Fibroblast of lung (primary cell): ENCODE results near the gene TGFBR3. TPM values are rescaled to one million over a fixed set of nuclear protein-coding genes. Genes with fewer than 3 reads are reported as not detected.

Experiments
- DNase-seq, 2 donors: peaks; one replicate each; pipeline versions ENCODE4 v3.0.0 to v3.0.0-alpha.2; 2010; ENCODE audit warnings: low read depth in 2 of 2
- H2AFZ ChIP-seq: 2 replicates; pipeline ENCODE4 v1.5.1; 2012; ENCODE audit warnings: low read length, control low read depth, inconsistent platforms
- H3K27ac ChIP-seq: 2 replicates; pipeline ENCODE4 v1.5.1; 2011; ENCODE audit warnings: low read length, control low read depth; ENCODE audit not compliant: insufficient read depth
- H3K27me3 ChIP-seq: 2 replicates; pipeline ENCODE4 v1.5.1; 2011; ENCODE audit warnings: mild to moderate bottlenecking, low read length; ENCODE audit not compliant: control insufficient read depth, insufficient read depth
- H3K36me3 ChIP-seq: 2 replicates; pipeline ENCODE4 v1.5.1; 2011; ENCODE audit warnings: low read length; ENCODE audit not compliant: control insufficient read depth, insufficient read depth
- H3K4me1 ChIP-seq: 2 replicates; pipeline ENCODE4 v1.5.1; 2011; ENCODE audit warnings: low read length; ENCODE audit not compliant: control insufficient read depth, insufficient read depth; ENCODE audit errors: extremely low read depth
- H3K4me2 ChIP-seq: 2 replicates; pipeline ENCODE4 v1.5.1; 2011; ENCODE audit warnings: low read length, control low read depth; ENCODE audit not compliant: insufficient read depth; ENCODE audit errors: extremely low read depth
- H3K4me3 ChIP-seq, 4 experiments: fragments of 200-600 bp in 1 of 4; sonication (generic) in 1 of 4; replicated peaks in 1 of 4; 2 replicates each; pipeline ENCODE4 v1.5.1; 2011 to 2016; ENCODE audit warnings: low read length in 4 of 4, low read depth in 3 of 4, mild to moderate bottlenecking in 3 of 4, control low read depth in 2 of 4, inconsistent platforms in 1 of 4, mixed read lengths in 1 of 4; ENCODE audit not compliant: insufficient read depth in 1 of 4; ENCODE audit errors: control extremely low read depth in 1 of 4
- H3K79me2 ChIP-seq: 2 replicates; pipeline ENCODE4 v1.5.1; 2012; ENCODE audit warnings: mild to moderate bottlenecking, low read length, inconsistent platforms; ENCODE audit not compliant: control insufficient read depth, insufficient read depth
- H3K9ac ChIP-seq: 2 replicates; pipeline ENCODE4 v1.5.1; 2011; ENCODE audit warnings: mild to moderate bottlenecking, low read length, control low read depth; ENCODE audit not compliant: insufficient read depth
- H3K9me3 ChIP-seq: 2 replicates; pipeline ENCODE4 v1.5.1; 2012; ENCODE audit warnings: low read depth, low read length; ENCODE audit not compliant: control insufficient read depth, insufficient read depth
- H4K20me1 ChIP-seq: 2 replicates; pipeline ENCODE4 v1.5.1; 2011; ENCODE audit warnings: low read length; ENCODE audit not compliant: control insufficient read depth, insufficient read depth; ENCODE audit errors: extremely low read depth
- EZH2 ChIP-seq: IDR thresholded peaks from 2 replicates; pipeline ENCODE4 v1.5.1; 2012; ENCODE audit warnings: low read length, control low read depth, mild to moderate bottlenecking; ENCODE audit errors: missing control alignments
- polyA plus RNA-seq, 2 donors: library from polyadenylated mRNA; depleted of rRNA in 1 of 2; stranded (reverse) in 1 of 2; unstranded in 1 of 2; fragments of >200 nt; gene quantifications; 2 replicates each; pipeline ENCODE4 v1.2.1, GENCODE V29; 2011 to 2012; ENCODE audit warnings: missing spikeins in 1 of 2
- total RNA-seq: library from RNA; depleted of rRNA; stranded (reverse); fragments of >200 nt; gene quantifications from 2 replicates; pipeline ENCODE4 v1.2.1, GENCODE V29; 2014
- TF ChIP-seq, protein P1 (sequence below), 2 donors: IDR thresholded peaks in 1 of 2; conservative IDR thresholded peaks in 1 of 2; 1 replicate in 1 of 2; 2 replicates in 1 of 2; pipeline ENCODE4 v1.5.1; 2011 to 2012; ENCODE audit warnings: low read length in 2 of 2, control low read depth in 1 of 2, inconsistent platforms in 1 of 2, low read depth in 1 of 2, mild to moderate bottlenecking in 1 of 2

The TGFBR3 gene
- total and polyA plus RNA-seq, 2 donors (not counting 1 experiment from before 2014, with no cell fraction given), result 68.3 to 98.1 TPM

DNA sequence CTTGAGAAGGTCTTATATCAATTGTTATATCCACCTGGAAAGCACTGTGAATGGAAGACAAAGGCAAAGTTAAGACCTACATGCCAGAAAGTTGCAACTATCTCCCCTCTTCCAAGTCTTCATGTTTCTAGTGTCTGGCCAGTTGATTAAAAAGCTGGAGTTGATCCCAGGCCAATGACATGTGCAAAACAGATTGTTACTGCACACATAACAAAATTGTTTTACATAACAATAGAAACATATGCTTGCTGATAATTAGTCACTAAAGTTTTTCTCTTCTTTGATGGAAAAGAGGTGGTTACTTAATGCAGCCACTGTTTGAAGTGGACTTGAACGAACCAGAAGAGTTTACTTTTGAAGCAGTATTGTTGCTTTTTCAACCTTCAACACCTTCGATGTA, 158.2 kb downstream of the TGFBR3 start:
- H3K4me2 ChIP-seq, result no peak overlapping the region
- H3K36me3 ChIP-seq, result peaks cover 2% of the 10 kb centered on the region
- DNase-seq, result peak in 1 of 2 donors; percentile 39
- no peak overlapping the region for H2AFZ ChIP-seq
- H3K9me3 ChIP-seq, result no peaks in the 10 kb centered on the region
- no peaks in the 10 kb centered on the region for H3K79me2 ChIP-seq
- no peaks in the 10 kb centered on the region for H4K20me1 ChIP-seq
- peaks cover 25% of the 10 kb centered on the region for H3K4me1 ChIP-seq
- TF ChIP-seq, protein P1, sequence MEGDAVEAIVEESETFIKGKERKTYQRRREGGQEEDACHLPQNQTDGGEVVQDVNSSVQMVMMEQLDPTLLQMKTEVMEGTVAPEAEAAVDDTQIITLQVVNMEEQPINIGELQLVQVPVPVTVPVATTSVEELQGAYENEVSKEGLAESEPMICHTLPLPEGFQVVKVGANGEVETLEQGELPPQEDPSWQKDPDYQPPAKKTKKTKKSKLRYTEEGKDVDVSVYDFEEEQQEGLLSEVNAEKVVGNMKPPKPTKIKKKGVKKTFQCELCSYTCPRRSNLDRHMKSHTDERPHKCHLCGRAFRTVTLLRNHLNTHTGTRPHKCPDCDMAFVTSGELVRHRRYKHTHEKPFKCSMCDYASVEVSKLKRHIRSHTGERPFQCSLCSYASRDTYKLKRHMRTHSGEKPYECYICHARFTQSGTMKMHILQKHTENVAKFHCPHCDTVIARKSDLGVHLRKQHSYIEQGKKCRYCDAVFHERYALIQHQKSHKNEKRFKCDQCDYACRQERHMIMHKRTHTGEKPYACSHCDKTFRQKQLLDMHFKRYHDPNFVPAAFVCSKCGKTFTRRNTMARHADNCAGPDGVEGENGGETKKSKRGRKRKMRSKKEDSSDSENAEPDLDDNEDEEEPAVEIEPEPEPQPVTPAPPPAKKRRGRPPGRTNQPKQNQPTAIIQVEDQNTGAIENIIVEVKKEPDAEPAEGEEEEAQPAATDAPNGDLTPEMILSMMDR (conservative IDR thresholded peaks at IDR 0.05 in 1 of 2, IDR thresholded peaks at IDR 0.05 in 1 of 2; ENCODE audit: low read depth in 1 of 2, low read length in 2 of 2), result no peak
- TF ChIP-seq EZH2, result no peak
- H3K4me3 ChIP-seq, result no peak overlapping the region
- H3K27ac ChIP-seq, result no peak overlapping the region
- no peaks in the 10 kb centered on the region for H3K27me3 ChIP-seq
- no peak overlapping the region for H3K9ac ChIP-seq

DNA sequence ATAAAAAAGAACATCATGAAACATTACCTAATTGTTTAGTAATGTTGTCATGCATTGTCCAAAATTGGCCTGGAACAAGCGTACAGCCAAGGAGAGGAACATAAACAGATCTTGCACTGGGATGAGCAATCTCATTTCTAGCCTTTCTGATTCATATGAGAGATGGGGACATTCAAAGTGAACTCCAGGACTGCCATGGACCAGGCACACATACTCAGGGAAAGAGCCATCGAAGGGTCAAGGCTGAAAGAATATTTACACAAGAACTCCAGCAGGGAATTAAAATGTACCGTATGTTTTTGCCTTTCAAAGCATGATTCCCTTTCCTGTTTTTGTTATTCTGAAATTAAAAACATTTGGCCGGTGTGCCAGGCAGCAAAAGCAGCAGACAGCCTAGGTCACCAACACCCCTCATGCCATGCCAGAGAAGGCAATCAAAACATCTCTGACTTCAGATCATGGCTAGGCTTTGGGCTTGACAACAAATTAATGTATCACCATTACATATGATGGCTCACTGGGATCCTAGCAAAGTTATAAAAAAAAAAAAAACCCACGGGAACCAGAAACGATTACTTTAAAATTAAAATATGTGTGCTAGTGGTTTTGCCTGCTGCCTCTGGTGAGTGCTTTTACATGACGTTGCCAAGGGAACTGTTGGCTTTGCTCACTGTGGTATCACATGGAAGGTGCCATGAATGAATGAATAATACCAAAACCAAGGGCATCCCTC, 159.8 kb downstream of the TGFBR3 start:
- H3K27me3 ChIP-seq, result no peaks in the 10 kb centered on the region
- H3K9me3 ChIP-seq, result no peaks in the 10 kb centered on the region
- H3K36me3 ChIP-seq, result peaks cover 2% of the 10 kb centered on the region
- H4K20me1 ChIP-seq, result no peaks in the 10 kb centered on the region
- H3K4me3 ChIP-seq, result no peak overlapping the region
- peak; percentile 87 to 98 for DNase-seq
- peak overlapping the region; percentile 29 for H3K9ac ChIP-seq
- TF ChIP-seq EZH2, result no peak
- TF ChIP-seq, protein P1 (conservative IDR thresholded peaks at IDR 0.05 in 1 of 2, IDR thresholded peaks at IDR 0.05 in 1 of 2; ENCODE audit: low read depth in 1 of 2, low read length in 2 of 2), result no peak
- H3K27ac ChIP-seq, result peak overlapping the region; percentile 88
- peaks cover 16% of the 10 kb centered on the region for H3K4me1 ChIP-seq
- H2AFZ ChIP-seq, result no peak overlapping the region
- no peaks in the 10 kb centered on the region for H3K79me2 ChIP-seq
- H3K4me2 ChIP-seq, result peak overlapping the region; percentile 54

DNA sequence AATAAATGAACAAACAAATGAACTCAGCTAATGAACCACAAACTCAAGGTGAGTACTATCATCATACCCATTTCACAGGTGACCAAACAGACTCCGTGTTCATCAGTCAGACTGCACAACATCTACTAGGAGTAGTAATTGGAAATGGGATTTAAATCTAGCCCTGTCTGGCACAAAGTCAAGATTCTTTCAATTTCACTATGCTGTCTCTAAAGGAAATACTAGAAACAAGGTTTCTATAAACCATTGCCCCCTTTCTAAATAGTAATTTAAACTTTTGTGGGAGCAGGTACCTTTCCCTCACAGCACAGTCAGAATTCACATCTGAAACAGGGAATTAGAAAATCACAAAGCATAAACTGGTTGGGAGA, 160.3 kb downstream of the TGFBR3 start:
- peak overlapping the region; percentile 88 for H3K27ac ChIP-seq
- no peaks in the 10 kb centered on the region for H4K20me1 ChIP-seq
- H3K36me3 ChIP-seq, result peaks cover 2% of the 10 kb centered on the region
- H2AFZ ChIP-seq, result no peak overlapping the region
- TF ChIP-seq, protein P1 (conservative IDR thresholded peaks at IDR 0.05 in 1 of 2, IDR thresholded peaks at IDR 0.05 in 1 of 2; ENCODE audit: low read depth in 1 of 2, low read length in 2 of 2), result no peak
- no peak for TF ChIP-seq EZH2
- H3K4me2 ChIP-seq, result no peak overlapping the region
- H3K79me2 ChIP-seq, result no peaks in the 10 kb centered on the region
- no peak for DNase-seq
- no peaks in the 10 kb centered on the region for H3K27me3 ChIP-seq
- H3K9me3 ChIP-seq, result no peaks in the 10 kb centered on the region
- H3K9ac ChIP-seq, result peak overlapping the region; percentile 22
- H3K4me3 ChIP-seq, result no peak overlapping the region
- peaks cover 14% of the 10 kb centered on the region for H3K4me1 ChIP-seq
